Measurements from ENCODE around the gene PRRG2.

The PRRG2 gene

GRCh38 chr19:49581007-49581508 is at the start of gene PRRG2:
TSS of gene PRRG2 (plus strand) at chr19:49581316. CDS start at chr19:49583220, 1,904 bp downstream.
- peak in 1 of 2 experiments; percentile 13 for DNase-seq

- peak; percentile 86 for DNase-seq
These were observed 47.3 kb upstream of the PRRG2 start for GRCh38 chr19:49533551-49534488.

- DNase-seq, result peak in 1 of 2 experiments; percentile 42
These were observed 46.3 kb upstream of the PRRG2 start for GRCh38 chr19:49534632-49535385.

GRCh38 chr19:49536921-49537462 is 44.1 kb upstream of the PRRG2 start:
- DNase-seq, result no peak

- DNase-seq, result no peak
These were observed 42.5 kb upstream of the PRRG2 start for GRCh38 chr19:49538643-49539042.

- no peak for DNase-seq
These were observed 41.7 kb upstream of the PRRG2 start for GRCh38 chr19:49539192-49539952.

GRCh38 chr19:49541914-49542313 is 39.2 kb upstream of the PRRG2 start:
- DNase-seq, result no peak

GRCh38 chr19:49542446-49542845 is 38.7 kb upstream of the PRRG2 start:
- no peak for DNase-seq

GRCh38 chr19:49543032-49543431 is 38.1 kb upstream of the PRRG2 start:
- DNase-seq, result no peak

- no peak for DNase-seq
These were observed 37.0 kb upstream of the PRRG2 start for GRCh38 chr19:49544154-49544553.

GRCh38 chr19:49546825-49547565 is 34.1 kb upstream of the PRRG2 start:
- DNase-seq, result peak; percentile 56 to 72

GRCh38 chr19:49549045-49549444 is 32.1 kb upstream of the PRRG2 start:
- DNase-seq, result no peak

- DNase-seq, result no peak
These were observed 29.6 kb upstream of the PRRG2 start for GRCh38 chr19:49551531-49551930.

GRCh38 chr19:49552749-49553148 is 28.4 kb upstream of the PRRG2 start:
- DNase-seq, result peak in 1 of 2 experiments; percentile 42

- peak; percentile 66 to 73 for DNase-seq
These were observed 27.5 kb upstream of the PRRG2 start for GRCh38 chr19:49553451-49554271.

- peak; percentile 62 to 69 for DNase-seq
These were observed 26.4 kb upstream of the PRRG2 start for GRCh38 chr19:49554701-49555181.

GRCh38 chr19:49555600-49556411 is 25.3 kb upstream of the PRRG2 start:
- DNase-seq, result peak; percentile 81 to 84

GRCh38 chr19:49556412-49557398 is 24.4 kb upstream of the PRRG2 start:
- no peak for DNase-seq
